RWPE1 (cell line): ENCODE results near the gene SERPINB4.

Source experiments
- CTCF ChIA-PET: fragments of 350-600 bp; sonication (Branson Sonifier 250); formaldehyde crosslinking; extraction: SDS; loops from one replicate; lab custom pipeline; 2021; lab: Yijun Ruan, JAX
- POLR2A ChIA-PET: fragments of 400-600 bp; formaldehyde crosslinking; extraction: SDS; loops from one replicate; lab custom pipeline; 2020; ENCODE audit warnings: antibody characterized with exemption; ENCODE audit not compliant: low non-redundant PET; lab: Yijun Ruan, JAX
- DNase-seq: peaks from one replicate; pipeline ENCODE4 v3.0.0; 2012; ENCODE audit warnings: low spot score
- H3K27ac ChIP-seq: fragments of 450-650 bp; 2 replicates; pipeline ENCODE4 v1.5.1; 2017
- TF ChIP-seq, protein P1 (sequence below): fragments of 450-650 bp; conservative IDR thresholded peaks from 2 replicates; pipeline ENCODE4 v1.5.1; 2017; ENCODE audit warnings: low read depth, mild to moderate bottlenecking

The SERPINB4 gene

GRCh38 chr18:63624863-63625262 lies 19.2 kb downstream of the SERPINB4 start:
- no peak for DNase-seq
- TF ChIP-seq, protein P1, sequence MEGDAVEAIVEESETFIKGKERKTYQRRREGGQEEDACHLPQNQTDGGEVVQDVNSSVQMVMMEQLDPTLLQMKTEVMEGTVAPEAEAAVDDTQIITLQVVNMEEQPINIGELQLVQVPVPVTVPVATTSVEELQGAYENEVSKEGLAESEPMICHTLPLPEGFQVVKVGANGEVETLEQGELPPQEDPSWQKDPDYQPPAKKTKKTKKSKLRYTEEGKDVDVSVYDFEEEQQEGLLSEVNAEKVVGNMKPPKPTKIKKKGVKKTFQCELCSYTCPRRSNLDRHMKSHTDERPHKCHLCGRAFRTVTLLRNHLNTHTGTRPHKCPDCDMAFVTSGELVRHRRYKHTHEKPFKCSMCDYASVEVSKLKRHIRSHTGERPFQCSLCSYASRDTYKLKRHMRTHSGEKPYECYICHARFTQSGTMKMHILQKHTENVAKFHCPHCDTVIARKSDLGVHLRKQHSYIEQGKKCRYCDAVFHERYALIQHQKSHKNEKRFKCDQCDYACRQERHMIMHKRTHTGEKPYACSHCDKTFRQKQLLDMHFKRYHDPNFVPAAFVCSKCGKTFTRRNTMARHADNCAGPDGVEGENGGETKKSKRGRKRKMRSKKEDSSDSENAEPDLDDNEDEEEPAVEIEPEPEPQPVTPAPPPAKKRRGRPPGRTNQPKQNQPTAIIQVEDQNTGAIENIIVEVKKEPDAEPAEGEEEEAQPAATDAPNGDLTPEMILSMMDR: no peak
- ChIA-PET CTCF (no interaction called here), POLR2A (no interaction called here)
- no peak overlapping the region for H3K27ac ChIP-seq

DNA sequence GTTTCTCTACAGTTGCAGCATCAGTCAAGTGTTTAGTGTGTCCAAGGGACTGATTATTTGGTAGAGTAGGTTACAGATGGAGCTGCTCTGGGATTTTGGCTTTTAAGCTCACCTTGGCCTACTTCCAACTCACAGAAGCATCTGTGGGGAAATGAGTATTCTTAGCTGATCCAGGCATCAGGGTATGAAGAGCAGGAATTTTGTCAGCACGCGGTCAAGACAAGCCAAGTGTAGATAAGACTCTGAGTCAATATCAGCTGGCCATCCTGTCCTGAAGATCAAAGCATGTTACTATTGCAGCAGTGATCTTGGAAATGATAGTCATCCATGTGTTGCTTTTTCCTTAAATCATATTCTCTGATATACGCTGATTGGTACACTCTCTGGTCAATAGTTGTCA lies 24.4 kb downstream of the SERPINB4 start:
- no peak for DNase-seq
- H3K27ac ChIP-seq: no peak overlapping the region
- POLR2A ChIA-PET: no interaction called here
- TF ChIP-seq, protein P1: no peak
- CTCF ChIA-PET: no interaction called here

DNA sequence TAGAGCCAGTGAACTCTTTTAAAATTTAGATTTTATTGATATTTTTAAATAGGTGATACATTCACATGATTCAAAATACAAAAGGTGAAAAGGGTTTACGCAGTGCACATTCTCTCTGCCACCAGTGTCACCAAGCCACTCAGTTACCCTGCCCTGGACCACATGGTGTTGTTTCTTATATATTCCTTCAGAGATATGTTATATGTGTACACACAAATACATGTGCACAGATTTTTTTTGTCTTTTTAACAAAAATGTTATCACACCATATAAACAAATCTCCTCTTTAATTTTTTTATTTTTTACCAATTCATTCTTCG lies 26.2 kb downstream of the SERPINB4 start:
- H3K27ac ChIP-seq: no peak overlapping the region
- ChIA-PET POLR2A (no interaction called here), CTCF (no interaction called here)
- TF ChIP-seq, protein P1: no peak
- DNase-seq: no peak

GRCh38 chr18:63617049-63617914 lies 26.8 kb downstream of the SERPINB4 start:
- TF ChIP-seq, protein P1: no peak
- CTCF ChIA-PET: no interaction called here
- DNase-seq: no peak
- H3K27ac ChIP-seq: no peak overlapping the region
- POLR2A ChIA-PET: no interaction called here

DNA sequence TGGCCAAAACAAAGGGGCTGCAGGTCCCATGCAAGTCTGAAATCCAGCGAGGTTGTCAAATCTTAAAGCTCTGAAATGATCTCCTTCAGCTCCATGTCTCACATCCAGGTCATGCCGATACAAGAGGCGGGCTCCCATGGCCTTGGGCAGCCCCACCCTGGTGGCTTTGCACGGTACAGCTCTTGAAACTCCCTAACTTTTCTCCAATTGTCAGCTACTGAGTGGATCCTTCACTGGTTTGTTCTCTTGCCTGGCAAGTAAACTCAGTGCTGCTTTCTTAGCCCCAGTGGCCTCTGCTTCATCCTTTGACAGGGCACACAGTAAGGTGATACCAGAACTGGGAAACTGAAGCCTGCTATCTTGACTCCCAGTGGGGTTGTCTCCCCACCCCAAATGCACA lies 30.6 kb downstream of the SERPINB4 start:
- TF ChIP-seq, protein P1: no peak
- CTCF ChIA-PET: no interaction called here
- POLR2A ChIA-PET: no interaction called here
- no peak for DNase-seq
- H3K27ac ChIP-seq: no peak overlapping the region

- CTCF ChIA-PET: no interaction called here
- no peak overlapping the region for H3K27ac ChIP-seq
- POLR2A ChIA-PET: no interaction called here
- DNase-seq: no peak
- TF ChIP-seq, protein P1: no peak
Measured at GRCh38 chr18:63606526-63606925, 37.5 kb downstream of the SERPINB4 start.
